GM21786 (cell line): ENCODE measurements around the gene CASP3.
"Not testable (repeated sequence)": the region's sequence is repeated elsewhere in the genome, so short reads cannot be mapped to it uniquely, and the experiment has no call there.

ENCODE experiments used
- ATAC-seq: cut with Tn5 transposase; IDR thresholded peaks from one replicate; pipeline ENCODE4 v1.9.1; 2021; ENCODE audit not compliant: unreplicated experiment

The CASP3 gene

GRCh38 chr4:184636144-184636543 is 13.1 kb downstream of the CASP3 start:
- ATAC-seq: no peak

- ATAC-seq: no peak
These were observed 13.9 kb downstream of the CASP3 start for GRCh38 chr4:184635381-184635780.

DNA sequence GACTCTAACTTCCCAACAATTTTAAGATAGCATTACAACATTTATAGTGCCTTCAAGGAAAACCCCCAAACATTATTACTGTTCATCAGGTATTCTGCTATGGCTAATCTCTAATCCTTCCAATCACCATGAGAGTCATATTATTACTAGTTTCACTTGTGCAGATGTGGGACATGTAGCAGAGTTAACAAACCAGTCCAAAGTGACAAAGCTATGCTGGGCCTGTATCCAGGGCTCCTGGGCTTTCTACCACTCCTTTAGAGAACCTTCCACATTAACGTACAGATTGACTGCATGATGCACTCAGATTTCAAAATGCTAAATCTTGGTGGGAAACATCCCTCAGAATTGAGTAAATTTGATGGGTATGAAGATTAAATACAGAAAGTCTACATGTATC is 16.4 kb downstream of the CASP3 start:
- no peak for ATAC-seq

- no peak for ATAC-seq
These were observed 21.1 kb downstream of the CASP3 start for GRCh38 chr4:184628103-184628502.

GRCh38 chr4:184625783-184626596 is 23.3 kb downstream of the CASP3 start:
- not testable (repeated sequence) for ATAC-seq

- ATAC-seq: no peak
These were observed 24.2 kb downstream of the CASP3 start for GRCh38 chr4:184624972-184625554.

DNA sequence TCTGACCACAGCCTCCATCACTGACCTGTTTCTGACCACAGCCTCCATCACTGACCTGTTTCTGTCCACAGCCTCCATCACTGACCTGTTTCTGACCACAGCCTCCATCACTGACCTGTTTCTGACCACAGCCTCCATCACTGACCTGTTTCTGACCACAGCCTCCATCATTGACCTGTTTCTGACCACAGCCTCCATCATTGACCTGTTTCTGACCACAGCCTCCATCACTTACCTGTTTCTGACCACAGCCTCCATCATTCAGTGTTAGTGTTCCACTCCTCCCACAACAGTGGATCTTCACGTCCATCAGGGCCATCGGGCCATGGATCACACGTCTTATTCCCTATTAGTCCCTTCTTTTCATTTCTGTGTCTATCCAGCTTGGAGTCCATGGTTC is 24.7 kb downstream of the CASP3 start:
- ATAC-seq: not testable (repeated sequence)

DNA sequence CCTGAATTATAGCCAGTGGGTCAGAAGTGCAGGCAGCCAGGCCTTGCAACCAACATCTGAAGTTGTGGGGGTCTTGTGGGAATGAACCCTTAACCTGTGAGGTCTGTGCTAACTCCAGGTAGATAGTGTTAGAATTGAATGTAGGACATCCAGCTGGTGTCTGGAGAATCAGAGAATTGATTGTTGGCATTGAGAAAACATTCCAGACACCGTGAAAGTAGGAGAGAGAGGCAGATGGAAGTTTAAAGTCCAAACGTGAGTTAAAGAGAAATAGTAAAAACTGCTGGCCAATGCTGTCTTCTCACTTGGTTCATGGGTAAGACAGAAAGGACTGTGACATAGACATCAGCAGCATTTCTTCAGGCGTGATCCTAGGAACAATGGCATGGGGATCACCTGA is 27.7 kb downstream of the CASP3 start:
- no peak for ATAC-seq

DNA sequence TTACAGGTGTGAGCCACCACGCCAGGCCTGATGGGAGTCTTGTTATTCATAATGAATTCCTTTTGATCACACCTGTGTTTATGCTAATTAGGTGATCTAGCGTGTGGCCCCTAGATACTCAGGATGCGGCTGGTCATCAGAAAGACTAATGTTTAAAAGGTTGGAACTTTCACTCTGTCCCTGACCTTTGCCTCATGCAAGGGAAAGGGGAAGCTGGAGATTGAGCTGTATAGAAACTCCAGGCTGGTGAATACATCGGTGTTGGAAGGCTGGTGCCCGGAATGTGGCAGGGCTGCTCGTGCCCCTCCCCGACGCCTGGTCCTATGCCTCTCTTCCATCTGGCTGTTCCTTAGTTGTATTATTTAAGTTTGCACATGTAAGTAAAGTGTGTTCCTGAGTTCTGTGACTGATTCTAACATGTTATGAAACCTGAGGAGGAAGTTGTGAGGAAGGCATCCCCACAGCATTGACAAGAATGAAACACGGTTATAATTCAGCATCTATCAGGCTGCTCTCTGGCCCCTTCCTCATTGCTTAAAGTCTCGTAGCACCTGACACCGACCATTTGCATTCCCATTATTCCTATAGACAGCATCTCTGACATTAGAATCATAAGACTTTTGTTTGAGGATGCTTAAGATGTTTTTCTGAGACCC is 28.9 kb downstream of the CASP3 start:
- no peak for ATAC-seq

DNA sequence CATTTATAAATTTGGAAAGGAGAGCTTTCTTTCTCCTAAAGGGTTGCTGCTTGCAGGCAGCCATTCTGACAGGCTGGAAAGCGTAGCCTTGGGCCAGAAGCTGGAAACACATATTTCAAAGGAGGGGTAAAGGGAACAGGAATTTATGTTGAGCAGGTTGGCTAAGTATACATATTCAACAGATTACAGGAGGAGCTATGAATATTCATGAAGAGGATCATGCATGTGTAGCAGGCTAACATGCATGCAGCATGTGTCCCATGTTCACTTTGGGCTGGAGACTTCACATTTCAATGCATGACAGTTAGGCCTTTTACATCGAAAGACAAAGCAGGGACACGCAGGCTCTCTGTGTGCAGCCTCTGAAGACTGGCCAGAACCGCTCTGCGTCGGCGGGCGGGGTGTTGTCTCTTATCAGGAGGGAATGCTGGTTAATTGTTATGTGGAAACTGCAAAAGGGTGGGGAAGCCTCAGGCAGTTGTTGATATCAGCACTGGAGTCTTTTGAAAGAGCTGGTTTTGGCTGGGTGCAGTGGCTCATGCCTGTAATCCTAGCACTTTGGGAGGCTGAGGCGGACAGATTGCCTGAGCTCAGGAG is 31.5 kb downstream of the CASP3 start:
- no peak for ATAC-seq

DNA sequence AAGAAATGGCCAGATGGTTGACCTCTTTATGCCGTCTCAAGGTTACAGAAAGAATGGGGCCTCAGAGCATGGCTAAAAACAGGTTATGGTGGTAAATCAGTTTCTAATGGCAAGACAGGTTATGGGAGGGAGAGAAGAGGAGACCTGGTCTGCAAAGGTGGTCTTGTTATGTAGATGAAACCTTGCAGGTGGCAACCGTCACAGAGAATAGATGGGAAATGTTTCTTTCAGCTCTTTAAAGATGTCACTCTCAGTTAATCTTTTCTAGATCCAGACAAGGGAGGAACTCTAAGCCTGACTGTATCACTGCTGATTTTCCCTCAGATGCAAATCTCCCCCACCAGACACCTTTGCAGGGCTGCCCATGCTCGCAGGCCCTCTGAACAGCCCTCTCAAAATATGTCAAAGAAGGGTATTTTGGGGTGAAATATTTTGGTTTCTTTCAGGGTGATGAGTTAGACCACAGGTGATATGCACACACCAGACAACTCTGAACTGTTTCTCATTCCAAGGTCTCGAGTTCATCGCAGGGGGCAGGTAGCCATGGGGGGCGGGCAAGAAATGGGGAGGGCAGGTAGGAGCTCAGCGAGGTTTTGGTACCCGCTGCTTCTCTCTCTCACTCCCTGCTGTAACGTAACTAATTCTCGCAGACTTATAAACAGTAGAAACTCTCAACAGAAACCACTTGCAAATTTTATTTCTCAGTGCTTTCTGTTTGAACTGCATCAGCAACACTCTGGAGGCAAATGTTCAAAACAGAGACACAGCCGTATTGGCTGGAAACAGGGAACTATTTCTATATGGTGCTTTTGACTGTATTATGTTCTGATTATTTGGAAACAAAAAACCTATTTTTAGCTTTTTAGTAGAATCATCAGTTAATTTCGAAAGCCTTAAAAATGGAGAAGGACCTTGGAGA is 32.4 kb downstream of the CASP3 start:
- ATAC-seq: peak; percentile 84

DNA sequence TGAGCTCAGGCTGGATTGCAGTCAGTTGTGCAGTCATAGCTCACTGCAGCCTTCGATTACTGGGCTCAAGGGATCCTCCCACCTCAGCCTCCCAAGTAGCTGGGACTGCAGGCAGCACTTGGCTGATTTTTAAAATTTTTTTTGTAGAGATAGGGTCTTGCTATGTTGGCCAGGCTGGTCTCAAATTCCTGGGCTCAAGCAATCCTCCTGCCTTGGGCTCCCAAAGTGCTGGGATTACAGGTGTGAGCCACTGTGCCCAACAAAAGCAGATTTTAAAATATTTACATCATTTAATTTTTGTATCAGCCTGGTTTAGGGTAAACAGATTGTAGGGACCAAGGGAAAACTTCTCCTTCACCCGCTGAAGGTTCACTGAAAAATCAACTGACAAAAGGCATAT is 33.1 kb downstream of the CASP3 start:
- not testable (repeated sequence) for ATAC-seq

- ATAC-seq: no peak
These were observed 34.7 kb downstream of the CASP3 start for GRCh38 chr4:184614509-184614908.

- no peak for ATAC-seq
These were observed 35.8 kb downstream of the CASP3 start for GRCh38 chr4:184613405-184613804.

GRCh38 chr4:184612074-184612473 is 37.2 kb downstream of the CASP3 start:
- no peak for ATAC-seq

- ATAC-seq: not testable (repeated sequence)
These were observed 41.8 kb downstream of the CASP3 start for GRCh38 chr4:184607429-184607828.

DNA sequence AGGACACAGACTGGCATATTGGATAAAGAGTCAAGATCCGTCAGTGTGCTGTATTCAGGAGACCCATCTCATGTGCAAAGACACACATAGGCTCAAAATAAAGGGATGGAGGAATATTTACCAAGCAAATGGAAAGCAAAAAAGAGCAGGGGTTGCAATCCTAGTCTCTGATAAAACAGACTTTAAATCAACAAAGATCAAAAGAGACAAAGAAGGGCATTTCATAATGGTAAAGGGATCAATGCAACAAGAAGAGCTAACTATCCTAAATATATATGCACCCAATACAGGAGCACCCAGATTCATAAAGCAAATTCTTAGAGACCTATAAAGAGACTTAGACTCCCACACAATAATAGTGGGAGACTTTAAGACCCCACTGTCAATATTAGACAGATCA is 46.4 kb downstream of the CASP3 start:
- ATAC-seq: not testable (repeated sequence)

DNA sequence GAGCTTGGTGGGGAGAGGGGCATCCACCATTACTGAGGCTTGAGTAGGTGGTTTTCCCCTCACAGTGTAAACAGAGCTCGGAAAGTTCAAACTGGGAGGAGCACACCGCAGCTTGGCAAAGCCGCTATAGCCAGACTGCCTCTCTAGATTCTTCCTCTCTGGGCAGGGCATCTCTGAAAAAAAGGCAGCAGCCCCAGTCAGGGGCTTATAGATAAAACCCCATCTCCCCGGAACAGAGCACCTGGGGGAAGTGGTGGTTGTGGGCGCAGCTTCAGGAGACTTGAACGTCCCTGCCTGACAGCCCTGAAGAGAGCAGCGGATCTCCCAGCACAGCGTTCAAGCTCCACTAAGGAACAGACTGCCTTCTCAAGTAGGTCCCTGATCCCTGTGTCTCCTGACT is 48.3 kb downstream of the CASP3 start:
- not testable (repeated sequence) for ATAC-seq

DNA sequence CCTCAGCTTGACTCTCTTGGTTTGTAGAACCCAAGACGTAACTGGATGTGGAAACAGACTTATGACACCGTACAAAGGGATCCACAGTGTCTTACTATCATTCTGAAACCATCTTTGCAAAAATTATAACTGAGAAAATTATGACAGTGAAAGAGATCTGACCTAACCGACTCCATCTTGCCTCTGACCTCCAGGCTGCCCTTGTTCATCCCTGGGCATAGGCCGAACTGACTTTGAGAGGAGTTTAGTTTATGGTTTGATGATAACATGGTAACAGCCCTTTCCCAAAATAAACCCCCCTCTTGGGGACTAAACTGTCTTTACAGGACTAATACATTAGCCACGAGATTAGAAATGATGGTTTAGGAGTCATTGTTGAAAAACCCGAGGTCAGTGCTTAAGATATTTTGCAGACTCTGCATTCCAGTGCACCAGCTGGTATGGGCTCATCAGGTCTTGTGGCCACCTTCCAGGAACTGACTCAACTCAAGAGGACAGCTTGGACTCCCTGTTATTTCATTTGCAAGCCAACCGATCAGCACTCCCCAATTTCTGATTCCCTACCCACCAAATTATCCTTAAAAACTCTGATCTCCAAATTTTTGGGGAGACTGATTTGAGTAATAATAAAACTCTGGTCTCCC is 49.6 kb downstream of the CASP3 start:
- no peak for ATAC-seq
